GM18868 (cell line): ENCODE measurements around the gene PROM2.

Experiments
- ATAC-seq: cut with Tn5 transposase; IDR thresholded peaks from one replicate; pipeline ENCODE4 v1.9.1; 2021; ENCODE audit warnings: mild to moderate bottlenecking, moderate library complexity; ENCODE audit not compliant: unreplicated experiment

Gene PROM2

GRCh38 chr2:95319481-95320343, 45.5 kb downstream of the PROM2 start:
- ATAC-seq: no peak

- ATAC-seq: no peak
Measured at GRCh38 chr2:95320344-95320712, 46.1 kb downstream of the PROM2 start.

GRCh38 chr2:95320986-95321767, 46.9 kb downstream of the PROM2 start:
- no peak for ATAC-seq

DNA sequence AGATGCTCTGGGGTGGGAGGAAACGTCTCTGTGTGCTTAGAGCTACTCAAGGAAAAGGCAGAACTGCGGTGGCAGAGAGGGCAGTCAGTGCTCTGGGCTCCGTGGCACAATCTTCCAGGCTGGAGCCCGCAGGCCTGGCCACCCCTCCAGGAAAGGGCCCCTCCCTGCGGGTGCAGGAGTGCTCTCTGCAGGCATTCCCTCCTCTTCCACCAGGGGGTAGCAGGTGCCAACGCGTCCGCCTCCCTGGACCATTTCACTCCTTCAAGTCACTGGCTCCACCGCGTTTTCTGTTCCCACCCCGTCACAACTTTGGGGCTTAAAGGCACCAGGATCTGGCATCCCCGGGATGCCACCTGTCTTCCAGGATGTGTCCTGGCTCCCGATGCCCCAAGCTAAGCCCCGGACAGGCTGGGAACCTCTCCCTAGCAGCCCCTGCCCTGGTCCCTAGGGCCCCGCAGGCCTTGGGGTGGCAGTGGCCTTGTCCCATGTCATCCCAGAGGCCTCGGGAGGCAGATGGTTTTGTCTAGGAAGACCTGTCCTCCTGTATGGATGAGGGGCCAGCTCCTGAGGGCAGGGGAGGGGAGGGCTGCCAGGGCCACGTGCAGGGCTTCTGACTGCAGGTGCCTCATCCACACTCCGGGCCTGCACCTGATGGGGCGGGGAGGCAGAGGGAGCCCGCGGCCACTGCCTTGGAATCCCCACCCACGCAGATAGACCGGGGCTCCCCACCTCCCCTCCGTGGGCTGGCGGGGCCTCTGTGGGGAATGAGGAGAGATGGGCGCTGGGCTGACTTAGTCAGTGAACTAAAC, 49.3 kb downstream of the PROM2 start:
- ATAC-seq: no peak

GRCh38 chr2:95325026-95325425, 50.8 kb downstream of the PROM2 start:
- no peak for ATAC-seq

DNA sequence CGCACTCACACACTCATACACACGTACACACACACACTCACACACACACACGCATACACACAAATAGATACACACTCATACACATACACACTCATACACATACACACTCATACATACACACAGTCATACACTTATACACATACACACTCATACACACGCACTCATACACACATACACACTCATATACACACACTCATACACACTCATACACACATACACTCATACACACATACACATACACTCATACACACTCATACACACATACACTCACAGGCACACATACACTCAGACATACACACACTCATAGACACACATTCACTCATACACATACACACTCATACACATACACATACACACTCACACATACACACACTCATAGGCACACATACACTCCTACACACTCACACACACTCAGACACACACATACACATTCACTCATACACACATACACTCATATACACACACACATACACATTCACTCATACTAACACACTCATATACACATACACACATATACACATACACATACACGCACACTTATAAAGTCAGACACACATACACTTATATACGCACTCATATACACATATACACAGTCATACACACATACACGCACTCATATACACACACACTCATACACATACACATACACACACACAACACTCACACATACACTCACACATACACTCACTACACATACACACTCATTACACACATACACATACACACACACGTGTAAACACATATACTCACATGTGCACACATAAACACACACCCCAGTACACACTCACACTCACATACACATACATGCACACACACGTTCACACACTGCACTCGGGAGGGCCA, 51.6 kb downstream of the PROM2 start:
- no peak for ATAC-seq

- ATAC-seq: no peak
Measured at GRCh38 chr2:95326433-95327140, 52.3 kb downstream of the PROM2 start.

DNA sequence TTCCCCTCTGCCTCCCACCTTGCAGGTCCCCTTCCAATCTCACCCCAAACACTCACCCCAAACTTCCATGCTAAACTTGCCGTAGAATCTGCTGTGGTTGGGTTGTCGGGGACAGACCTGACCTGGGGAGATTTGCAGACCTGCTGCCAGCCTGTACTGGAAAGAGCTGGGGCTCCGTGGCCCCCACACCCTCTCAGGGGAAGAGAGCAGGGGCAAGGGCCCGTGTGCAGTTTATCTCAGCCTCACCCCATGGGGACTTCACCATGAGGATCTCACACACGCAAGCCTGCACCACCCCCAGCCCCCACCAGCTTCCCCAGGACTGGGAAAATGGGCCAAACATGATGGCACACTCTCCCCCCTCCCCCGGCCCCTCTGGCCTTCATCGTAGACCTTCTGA, 53.6 kb downstream of the PROM2 start:
- ATAC-seq: no peak

DNA sequence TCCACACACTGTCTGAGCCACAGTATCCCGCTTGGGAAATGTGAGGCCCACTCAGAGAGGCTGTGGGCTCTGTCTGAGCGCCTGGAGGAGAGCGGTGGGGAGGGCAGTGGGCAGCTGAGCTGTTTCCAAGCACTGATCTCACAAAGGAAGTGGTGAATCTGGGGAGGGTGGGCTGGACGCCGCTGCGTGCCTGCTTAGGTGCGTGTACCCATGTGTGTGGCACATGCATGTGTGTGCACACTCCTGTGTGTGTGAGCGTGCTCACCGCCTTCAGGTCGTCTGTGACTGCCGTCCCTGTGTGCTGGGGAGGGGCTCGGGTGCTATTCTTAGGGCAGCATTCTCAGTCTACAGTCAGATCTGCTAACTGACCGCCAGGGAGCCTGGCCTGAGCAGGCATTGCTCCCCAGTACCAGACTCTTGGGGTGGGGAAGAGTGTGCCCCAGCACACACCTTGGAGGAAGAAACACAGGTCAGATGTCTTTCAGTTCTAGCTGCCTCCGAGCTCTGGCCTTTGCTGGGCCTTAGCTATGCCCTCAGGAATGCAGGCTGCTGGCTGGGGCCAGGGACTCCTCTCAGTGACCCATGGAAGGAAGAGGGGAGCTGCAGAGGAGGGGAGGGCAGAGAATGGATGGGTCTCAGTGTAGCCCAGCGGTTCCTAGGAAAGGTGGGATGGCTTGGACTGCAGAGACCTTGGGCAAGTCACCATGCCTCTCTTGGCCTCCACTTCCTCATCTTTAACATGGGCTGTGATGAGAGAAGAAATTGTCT, 54.3 kb downstream of the PROM2 start:
- no peak for ATAC-seq

DNA sequence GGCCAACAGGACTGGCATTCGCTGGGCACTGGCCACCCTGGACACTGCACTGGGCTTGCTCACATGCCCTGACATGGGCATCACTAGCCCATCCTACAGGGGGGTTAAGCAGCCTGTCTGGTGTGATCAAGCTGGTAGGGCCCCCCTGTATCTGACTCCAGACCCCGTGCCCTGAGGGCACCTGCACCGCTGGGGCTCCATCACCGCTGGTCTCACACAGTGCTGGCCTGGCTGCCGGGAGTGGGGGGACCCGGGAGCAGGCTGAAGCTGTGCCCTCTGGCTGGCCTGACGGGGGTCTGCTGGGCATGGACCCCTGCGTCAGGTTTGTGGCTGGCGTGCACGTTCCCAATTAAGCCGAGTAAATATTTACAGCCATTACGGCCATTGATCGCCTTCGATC, 55.2 kb downstream of the PROM2 start:
- ATAC-seq: no peak

DNA sequence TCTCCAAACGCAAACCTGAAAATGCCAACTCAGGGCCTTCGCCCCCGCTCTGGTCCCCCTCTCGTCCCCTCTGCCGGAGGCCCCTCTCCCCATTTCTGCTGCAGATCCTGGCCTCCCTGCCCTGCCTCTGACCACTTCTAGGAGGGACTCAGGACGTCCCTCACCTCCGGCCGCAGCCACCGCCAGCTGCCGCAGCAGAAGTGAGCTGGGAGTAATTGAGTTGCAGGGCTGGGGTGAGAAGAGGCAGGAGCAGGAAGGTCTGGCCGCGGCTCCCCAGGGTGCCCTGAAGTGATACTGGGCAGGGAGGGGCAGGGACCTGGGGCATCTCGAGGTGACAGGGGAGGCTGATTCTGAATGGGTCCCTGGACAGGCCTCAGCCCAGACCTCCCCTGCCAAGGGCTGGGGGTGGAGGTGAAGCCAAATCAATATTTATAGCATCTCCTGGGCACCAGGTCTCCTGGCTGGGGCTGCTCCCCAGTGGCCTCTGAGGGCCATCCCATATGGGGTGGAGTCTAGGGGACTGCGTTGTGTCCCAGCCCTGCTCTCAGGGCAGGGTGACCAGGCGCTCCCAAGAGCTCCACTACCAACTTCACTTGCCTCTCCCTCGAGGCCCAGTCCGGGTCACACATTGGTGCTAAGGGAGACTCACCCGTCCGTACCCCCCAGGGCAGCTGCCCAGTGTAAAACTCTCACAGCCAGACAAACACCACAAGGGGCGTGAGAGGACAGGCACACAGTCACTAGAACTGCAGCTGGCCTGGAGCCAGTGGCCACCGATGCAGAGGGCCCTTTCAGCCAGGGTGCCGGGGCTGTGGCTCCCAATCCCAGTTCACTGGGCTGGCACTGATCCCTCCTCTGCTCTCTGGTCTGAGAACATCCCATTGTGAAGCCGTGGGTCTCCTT, 55.9 kb downstream of the PROM2 start:
- ATAC-seq: no peak

- no peak for ATAC-seq
Measured at GRCh38 chr2:95330794-95331338, 56.6 kb downstream of the PROM2 start.

DNA sequence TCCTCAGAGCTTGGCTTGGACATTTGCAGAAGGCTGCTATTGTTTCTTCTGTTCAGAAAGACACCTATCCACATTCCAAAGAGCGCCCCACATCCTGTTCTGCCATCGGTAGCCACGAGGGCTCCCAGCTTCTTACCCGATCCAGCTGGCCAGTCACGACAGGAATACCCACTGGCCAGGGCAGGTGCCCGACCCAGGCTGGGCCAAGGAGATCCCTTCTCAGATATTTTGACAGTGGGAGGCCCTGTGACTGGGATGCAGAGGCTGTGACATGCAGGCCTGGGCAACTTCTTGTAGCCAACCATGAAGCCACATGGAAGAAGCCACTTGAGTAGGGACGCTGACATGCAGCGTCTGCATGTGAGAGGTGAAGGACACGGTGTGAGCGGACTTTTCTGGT, 57.4 kb downstream of the PROM2 start:
- ATAC-seq: no peak

GRCh38 chr2:95332036-95332435, 57.8 kb downstream of the PROM2 start:
- ATAC-seq: no peak

- ATAC-seq: no peak
Measured at GRCh38 chr2:95333056-95333455, 58.8 kb downstream of the PROM2 start.

DNA sequence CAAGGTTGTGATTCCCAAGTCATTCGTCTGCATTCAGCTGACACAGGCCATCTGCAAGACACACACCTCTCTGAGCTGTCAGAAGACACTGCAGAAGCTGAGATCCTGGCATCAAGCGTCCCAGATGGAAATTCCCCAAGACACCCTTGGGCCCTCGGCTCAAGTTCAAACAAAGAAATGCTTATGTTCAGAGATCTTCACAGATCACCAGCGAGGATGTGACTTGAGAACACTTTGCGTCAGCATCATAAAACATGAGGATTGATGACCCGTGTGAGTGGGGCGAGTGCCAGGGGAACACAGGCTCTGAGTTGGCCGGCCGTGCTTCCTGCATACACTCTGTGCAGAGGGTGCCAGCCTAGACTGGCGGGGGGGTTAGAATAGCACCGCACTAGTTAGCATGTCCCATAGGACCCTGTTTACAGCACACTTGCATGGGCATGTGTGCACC, 59.7 kb downstream of the PROM2 start:
- no peak for ATAC-seq

DNA sequence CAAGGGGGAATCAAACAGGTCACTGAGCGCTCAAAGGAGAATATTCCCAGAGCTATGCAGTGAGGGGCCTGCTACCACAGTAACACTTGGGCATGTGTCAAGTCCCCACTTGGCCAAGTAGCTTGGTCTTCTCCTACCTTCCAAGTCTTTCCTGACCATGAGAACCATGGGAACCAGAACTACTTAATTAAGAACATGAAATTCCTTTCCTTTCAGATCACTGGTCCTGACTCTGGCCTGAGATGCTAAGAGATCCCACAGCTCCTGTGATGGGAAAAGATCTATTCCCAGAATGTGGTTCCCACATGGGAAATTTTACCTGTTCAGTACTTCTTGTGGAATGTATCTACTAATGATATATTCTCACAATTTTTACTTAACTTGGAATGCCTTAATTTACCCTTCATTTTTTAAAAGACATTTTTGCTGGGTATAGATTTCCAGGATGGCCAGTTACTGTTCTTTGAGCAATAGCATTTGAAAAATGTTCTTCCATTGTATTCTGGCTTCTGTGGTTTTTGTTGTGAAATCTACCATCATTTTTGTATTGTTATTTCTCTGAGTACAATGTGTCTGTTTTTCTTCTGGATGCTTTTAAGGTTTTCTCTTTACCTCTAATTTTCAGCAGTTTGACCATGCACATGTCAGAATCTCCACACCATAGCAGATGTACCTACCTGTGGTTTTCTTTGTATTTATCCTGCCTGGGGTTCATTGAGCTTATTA, 60.8 kb downstream of the PROM2 start:
- ATAC-seq: no peak
